Hippocampal formation (tissue), 2 donors: ENCODE data around the gene RFK.
"Not testable (repeated sequence)": the region's sequence is repeated elsewhere in the genome, so short reads cannot be mapped to it uniquely, and the experiment has no call there.

Experiments used
- DNase-seq, 2 donors: peaks; one replicate each; lab custom pipeline; 2025; lab: John Stamatoyannopoulos, UW

The RFK gene

GRCh38 chr9:76370396-76371023 lies 23.7 kb downstream of the RFK start:
- DNase-seq = no peak

GRCh38 chr9:76369583-76369982 lies 24.6 kb downstream of the RFK start:
- DNase-seq = no peak

- no peak for DNase-seq
Observed at GRCh38 chr9:76366275-76366674, 28.0 kb downstream of the RFK start.

- no peak for DNase-seq
Observed at GRCh38 chr9:76365028-76365427, 29.2 kb downstream of the RFK start.

GRCh38 chr9:76363032-76363395 lies 31.2 kb downstream of the RFK start:
- no peak for DNase-seq

- DNase-seq = not testable (repeated sequence)
Observed at GRCh38 chr9:76362332-76363031, 31.7 kb downstream of the RFK start.

GRCh38 chr9:76359766-76360165 lies 34.5 kb downstream of the RFK start:
- DNase-seq = no peak

- no peak for DNase-seq
Observed at GRCh38 chr9:76359365-76359764, 34.9 kb downstream of the RFK start.

GRCh38 chr9:76358628-76359280 lies 35.5 kb downstream of the RFK start:
- DNase-seq = no peak

GRCh38 chr9:76357555-76357954 lies 36.7 kb downstream of the RFK start:
- DNase-seq = no peak

GRCh38 chr9:76355886-76356285 lies 38.3 kb downstream of the RFK start:
- DNase-seq = no peak

GRCh38 chr9:76354221-76354620 lies 40.0 kb downstream of the RFK start:
- DNase-seq = no peak

- no peak for DNase-seq
Observed at GRCh38 chr9:76353280-76353679, 40.9 kb downstream of the RFK start.

GRCh38 chr9:76352026-76352620 lies 42.1 kb downstream of the RFK start:
- DNase-seq = no peak

- no peak for DNase-seq
Observed at GRCh38 chr9:76351006-76351405, 43.2 kb downstream of the RFK start.

GRCh38 chr9:76349865-76350264 lies 44.4 kb downstream of the RFK start:
- no peak for DNase-seq

GRCh38 chr9:76342858-76343257 lies 51.4 kb downstream of the RFK start:
- no peak for DNase-seq

GRCh38 chr9:76342201-76342600 lies 52.0 kb downstream of the RFK start:
- no peak for DNase-seq

- no peak for DNase-seq
Observed at GRCh38 chr9:76341616-76342015, 52.6 kb downstream of the RFK start.

GRCh38 chr9:76338418-76338817 lies 55.8 kb downstream of the RFK start:
- DNase-seq = no peak

- no peak for DNase-seq
Observed at GRCh38 chr9:76336027-76336426, 58.2 kb downstream of the RFK start.
